Myocyte (in vitro differentiated cells): ENCODE results near the gene TMEM156. TPM values are rescaled to one million over a fixed set of nuclear protein-coding genes. Genes with fewer than 3 reads are reported as not detected.

Experiments
- DNase-seq: peaks from one replicate; pipeline ENCODE4 v3.0.0-alpha.2; 2012; ENCODE audit warnings: low read depth
- polyA plus RNA-seq: library from polyadenylated mRNA; unstranded; fragments of >200 nt; gene quantifications from one replicate; pipeline ENCODE4 v1.2.1, GENCODE V29; 2012; ENCODE audit warnings: missing spikeins
- total RNA-seq: library from RNA; depleted of rRNA; stranded (reverse); fragments of >200 nt; gene quantifications from 2 replicates; pipeline ENCODE4 v1.2.3, GENCODE V29; 2014

The TMEM156 gene, protein sequence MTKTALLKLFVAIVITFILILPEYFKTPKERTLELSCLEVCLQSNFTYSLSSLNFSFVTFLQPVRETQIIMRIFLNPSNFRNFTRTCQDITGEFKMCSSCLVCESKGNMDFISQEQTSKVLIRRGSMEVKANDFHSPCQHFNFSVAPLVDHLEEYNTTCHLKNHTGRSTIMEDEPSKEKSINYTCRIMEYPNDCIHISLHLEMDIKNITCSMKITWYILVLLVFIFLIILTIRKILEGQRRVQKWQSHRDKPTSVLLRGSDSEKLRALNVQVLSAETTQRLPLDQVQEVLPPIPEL
- total RNA-seq: not detected in 2 replicates
- polyA plus RNA-seq: not detected

DNA sequence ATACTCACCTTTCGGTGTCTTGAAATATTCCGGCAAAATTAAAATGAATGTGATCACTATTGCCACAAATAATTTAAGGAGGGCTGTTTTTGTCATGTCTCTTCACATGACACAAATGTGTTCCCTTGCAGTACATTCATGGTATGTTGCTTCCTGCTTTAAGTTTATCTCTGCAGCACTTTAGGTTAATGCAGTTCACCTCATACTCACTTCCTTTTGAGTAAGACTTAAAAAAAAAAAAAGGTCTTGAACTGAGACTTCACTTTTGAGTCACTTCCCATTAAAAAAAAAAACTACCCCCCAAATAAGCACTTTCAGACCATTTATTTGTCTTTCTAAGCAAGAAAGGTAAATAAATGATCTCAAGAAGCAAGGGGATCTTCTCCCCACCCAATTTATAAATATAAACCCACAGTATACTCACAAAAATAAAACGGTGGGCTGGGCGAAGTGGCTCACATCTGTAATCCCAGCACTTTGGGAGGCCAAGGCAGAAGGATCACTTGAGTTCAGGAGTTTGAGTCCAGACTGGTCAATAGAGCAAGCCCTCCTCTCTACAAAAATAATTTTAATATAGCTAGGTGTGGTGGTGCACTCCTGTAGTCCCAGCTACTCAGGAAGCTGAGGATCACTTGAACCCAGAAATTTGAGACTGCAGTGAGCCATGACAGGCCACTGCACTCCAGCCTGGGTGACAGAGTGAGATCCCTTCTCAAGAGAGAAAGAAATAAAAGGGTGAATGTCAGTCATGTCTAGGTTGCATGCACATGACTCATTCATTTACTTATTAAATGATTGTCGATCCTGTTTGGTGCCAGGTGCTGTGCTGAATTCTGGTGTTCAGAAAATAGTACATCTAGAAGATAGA is at the start of gene TMEM156:
Gene TMEM156, minus strand, starts transcription at position 192 of the 868 bp plus-strand sequence. Its CDS starts 96 bp downstream, at position 96.
- no peak for DNase-seq

DNA sequence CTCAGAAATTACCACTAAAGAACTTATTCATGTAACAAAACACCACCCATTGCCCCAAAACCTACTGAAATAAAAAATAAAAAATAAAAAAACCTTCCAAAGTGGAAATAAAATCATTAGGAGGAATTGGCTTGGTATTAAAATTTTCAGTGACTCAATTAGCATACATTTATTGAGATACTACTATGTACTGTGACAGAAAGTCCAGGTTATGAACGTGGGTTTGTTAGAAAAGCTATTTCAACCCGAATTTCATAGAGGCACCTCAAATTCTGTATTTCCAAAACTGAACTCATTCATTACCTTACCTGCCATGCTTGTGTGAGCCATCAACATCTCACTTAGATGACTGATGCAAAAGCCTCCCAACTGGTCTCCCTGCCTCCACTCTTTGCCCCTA is 46.6 kb upstream of the TMEM156 start:
- no peak for DNase-seq

DNA sequence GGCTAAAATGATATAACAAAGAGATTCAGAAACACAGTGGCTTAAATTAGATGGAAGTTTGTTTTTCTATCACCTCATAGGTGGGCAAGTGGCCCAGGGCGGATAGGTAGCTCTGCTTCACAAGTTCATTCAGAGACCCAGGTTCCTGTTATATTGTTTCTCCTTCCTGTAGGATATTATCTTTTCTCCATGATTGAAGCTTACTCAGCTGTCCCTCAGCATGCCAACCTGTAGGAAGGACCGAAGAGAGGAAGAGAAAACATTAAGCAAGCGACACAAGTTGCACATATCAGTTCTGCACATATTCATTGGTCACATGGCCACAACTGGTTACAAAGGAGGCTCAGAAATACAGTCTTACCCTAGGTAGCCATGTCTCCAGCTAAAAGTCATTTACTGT is 36.7 kb upstream of the TMEM156 start:
- no peak for DNase-seq

DNA sequence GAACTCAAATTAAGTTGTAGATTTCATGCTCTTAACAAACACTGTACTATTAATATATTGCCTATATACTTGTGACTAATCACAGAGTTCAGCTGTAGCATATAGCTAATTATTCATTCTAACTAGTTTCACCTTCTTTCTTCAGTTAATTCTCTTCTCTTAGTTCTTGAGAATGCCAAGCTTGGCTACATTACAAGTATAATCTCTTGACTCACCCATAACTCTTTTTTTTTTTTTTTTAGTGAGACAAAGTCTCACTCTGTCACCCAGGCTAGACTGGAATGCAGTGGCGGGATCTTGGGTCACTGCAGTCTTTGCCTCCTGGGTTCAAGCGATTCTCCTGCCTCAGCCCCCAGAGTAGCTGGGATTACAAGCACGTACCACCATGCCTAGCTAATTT is 35.2 kb upstream of the TMEM156 start:
- DNase-seq: no peak

DNA sequence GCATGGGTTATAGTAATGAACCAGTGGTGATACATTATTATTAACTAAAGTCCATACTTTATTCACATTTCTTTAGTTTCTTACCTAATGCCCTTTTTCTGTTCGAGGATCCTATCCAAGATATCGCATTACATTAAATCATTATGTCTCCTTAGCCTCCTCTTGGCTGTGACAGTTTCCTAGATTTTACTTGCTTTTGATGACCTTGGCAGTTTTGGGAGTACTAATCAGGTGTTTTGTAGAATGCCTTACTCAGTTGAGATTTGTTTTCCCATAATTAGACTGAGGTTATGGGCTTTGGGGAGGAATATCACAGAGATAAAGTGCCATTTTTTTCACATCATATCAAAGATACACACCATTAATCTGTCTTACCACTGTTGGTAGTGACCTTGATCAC is 34.8 kb upstream of the TMEM156 start:
- DNase-seq: no peak

DNA sequence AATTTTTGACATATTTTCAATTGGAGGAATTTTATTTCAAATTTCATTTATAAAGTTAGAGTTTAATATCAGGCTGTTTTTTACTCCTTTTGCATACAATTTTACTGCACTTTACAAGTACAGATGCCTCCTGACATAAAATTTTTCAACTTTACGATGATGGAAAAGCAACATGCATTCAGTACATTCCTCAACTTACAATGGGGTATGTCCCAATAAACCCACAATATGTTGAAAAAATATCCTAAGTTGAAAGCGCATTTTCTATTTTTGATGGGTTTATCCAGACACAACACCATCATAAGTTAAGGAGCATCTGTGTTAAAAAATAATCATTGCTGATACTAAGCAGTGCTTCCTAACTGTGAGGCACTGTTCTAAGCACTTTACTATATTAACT is 34.2 kb upstream of the TMEM156 start:
- no peak for DNase-seq

DNA sequence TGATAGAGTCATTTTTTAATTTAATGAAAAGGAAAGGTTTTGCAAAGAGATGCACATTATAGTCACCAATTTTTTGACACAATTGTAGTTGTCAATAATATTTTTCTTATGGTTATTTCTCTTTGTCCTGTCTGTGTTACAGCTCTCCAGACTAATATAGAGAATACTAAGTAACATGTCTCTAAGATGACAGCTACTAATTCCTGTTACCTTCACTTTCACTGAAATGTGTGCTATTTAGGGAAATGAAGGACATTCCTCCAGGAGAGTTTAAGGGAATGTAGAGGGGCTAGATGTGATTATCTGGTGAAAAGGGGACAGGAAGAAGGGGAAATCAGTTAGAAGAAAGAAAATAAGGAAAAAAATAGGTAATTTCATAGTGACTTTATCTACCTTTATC is 31.2 kb upstream of the TMEM156 start:
- no peak for DNase-seq

DNA sequence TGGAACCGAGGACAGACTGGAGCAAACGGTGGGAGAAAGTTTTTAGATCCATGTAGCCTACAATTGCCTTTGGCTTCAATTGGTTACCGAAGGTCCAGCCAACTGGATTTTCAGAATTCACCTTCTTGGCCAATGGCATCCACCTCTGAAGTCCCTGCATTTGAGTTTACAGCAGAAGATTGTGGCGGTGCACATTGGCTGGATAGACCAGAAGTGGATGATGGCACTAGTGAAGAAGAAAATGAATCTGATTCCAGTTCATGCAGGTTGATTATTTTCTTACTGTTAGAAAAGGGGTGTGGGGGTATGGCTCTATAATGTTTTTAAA is 30.5 kb upstream of the TMEM156 start:
- no peak for DNase-seq

DNA sequence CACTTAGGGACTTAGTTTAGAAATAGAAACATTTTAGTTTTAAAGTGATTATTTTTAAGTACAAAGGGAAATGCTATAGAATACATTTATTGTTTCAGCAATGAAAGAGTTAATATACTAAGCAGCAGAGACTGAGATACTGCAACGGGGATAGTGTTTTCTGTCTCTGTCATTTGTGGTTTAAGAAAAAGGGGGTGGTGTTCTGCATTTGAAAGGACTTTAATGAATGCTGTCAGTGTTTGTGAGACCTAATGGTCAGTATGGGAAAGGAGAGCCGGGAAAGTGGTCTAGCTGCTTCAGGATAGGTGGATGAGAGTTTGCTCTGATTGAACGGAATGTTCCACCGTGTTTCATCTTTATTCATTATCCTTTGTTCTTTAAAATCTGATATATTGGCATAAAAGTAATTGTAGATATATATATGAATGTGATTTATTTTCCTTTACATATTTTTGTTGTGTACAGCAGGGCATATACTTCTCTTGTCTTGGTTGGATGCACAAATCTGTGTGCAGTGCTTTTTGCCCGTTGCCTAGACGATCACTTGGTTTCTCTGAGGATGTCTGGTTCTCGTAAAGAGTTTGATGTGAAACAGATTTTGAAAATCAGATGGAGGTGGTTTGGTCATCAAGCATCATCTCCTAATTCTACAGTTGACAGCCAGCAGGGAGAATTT is 30.0 kb upstream of the TMEM156 start, which contains the start of gene KLHL5:
Gene KLHL5, plus strand, starts transcription at position 139 of the 676 bp plus-strand sequence. Its CDS starts 421 bp downstream, at position 560.
- DNase-seq: no peak

DNA sequence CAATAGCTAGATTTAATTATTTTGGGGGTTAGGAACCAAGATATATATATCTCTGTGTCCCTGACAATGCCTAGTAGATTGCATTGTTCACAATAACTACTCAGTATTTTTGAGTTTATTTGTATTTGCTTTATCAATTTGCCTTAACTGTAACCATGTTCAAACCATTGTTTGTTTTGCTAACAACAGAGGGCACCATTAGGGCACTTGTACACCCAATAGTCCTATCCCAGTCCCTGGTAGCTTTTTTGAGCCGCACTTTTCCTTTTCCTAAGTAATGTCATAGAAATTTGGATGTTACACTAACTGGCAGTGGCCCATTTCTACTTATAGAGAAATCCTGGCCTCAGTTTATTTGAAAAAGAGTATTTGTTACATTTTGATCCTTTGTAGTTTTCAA is 29.2 kb upstream of the TMEM156 start:
- no peak for DNase-seq

DNA sequence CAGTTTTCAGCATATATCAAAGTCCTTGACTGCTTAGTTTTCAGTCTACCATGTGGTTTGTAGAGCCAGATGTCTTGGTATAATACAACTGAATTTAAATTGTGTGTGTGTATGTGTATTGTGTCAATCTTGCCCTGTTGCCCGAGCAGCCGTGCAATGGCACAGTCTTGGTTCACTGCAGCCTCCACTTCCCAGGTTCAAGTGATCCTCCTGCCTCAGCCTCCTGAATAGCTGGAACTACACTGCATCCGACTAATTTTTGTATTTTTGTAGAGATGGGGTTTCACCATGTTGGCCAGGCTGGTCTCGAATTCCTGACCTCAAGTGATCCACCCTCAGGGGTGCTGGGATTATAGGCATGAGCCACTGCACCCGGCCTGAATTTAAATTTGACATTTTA is 23.8 kb upstream of the TMEM156 start:
- no peak for DNase-seq

DNA sequence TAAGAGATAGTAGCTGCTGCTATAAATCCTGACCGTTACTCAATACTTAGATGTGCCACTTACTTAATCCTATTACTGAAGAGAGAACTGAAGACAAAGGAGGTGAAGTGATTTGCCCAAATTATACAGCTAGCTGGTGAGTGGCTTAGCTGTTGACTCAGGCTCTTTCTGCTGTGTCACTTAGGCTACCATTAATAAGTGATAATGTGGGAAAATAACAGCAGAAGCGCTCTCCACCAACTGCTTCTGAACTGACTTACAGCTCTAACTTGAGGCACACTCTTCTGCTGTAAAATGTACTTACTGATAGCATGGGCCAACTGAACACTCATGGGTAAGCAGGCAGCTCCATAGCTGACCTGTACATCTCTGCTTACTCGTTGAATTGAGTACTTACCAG is 22.3 kb upstream of the TMEM156 start:
- DNase-seq: no peak

DNA sequence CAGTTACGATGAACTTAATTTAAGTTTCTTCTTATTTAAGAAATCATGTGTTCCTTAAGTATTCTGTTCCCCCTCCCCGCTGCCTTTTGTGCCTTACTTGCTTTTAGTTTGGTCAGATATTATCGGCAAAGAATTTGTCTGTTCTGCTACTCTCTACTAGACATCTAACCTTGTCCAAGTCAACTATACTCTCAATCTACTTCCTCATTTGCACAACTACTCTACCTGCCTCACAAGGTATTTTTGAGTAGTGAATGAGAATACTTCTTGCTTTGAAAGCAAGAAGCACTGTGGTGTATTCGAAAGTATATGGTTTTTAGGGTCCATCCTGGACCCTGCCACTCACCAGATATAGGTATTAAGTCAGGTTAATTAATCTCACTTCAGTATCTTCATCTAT is 21.8 kb upstream of the TMEM156 start:
- DNase-seq: no peak

DNA sequence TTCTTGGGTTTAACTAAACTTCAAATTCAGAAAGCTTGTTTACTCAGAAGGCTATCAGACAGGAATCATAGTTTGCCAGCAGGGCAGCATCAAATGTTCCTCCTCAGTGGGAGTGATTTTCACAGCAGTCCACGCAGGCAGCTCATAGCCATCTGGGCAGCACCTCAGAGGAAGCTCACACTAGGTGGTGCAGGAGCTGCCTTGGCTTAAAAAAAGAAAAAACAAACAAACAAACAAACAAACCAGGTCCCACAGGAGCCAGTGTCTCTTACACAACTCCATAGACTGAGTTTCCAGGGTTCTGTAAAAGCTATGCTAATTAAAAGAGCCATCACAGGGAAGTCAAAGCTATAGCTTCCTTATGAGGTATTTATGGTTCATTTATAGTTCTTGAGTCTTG is 19.3 kb upstream of the TMEM156 start:
- no peak for DNase-seq

DNA sequence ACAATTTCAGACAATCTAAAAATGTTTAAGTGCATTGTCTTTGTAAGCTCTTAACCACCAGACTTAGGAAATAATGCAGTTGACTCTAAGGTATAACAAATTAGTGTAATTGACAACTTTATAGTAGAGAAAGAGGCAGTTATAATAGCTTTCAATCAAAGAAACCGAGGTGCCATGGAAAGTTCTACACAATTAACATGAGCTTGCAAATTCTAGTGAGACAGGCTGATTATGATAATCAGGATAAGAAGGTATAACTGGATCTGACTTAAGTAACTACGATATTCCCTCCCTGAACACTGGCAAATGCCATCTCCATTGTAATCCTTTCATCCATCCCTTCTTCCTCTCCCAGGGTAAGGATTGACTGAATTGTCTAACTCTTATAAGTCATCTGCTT is 18.4 kb upstream of the TMEM156 start:
- no peak for DNase-seq

DNA sequence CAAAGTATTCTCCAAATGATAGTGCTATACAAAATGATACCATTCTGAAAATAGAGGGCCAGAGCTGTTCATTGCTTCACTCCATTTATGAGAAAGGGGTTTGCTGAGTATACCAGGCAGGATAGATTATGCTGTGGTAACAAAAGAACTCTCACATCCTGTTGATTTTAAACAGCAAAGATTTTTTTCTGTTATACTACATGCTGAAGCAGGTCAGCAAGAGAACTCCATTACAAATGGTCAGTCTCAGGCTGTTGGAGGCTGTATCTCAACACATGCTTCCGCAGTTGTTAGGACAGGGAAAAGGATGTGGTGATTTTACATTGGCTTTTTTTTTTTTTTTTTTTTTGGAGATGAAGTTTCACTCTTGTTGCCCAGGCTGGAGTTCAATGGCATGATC is 16.1 kb upstream of the TMEM156 start:
- DNase-seq: no peak

DNA sequence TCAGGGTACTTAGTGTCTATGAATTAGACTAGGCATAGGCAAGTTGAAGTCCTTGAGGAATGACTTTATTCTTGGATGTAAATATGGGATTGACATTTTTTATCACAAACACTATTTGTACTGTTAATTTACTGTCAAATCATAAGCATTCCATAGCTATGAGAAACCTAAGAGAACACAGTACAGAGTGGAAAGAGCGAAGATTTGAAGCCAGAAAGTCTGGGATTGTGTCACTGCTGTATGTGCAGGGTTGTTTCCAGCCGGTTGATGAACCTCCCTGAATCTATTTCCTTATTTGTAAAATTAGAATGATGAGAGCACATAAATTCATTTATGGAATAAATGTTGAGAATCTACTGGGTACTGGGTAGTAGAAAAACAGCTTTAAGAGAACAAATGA is 15.5 kb upstream of the TMEM156 start:
- no peak for DNase-seq

DNA sequence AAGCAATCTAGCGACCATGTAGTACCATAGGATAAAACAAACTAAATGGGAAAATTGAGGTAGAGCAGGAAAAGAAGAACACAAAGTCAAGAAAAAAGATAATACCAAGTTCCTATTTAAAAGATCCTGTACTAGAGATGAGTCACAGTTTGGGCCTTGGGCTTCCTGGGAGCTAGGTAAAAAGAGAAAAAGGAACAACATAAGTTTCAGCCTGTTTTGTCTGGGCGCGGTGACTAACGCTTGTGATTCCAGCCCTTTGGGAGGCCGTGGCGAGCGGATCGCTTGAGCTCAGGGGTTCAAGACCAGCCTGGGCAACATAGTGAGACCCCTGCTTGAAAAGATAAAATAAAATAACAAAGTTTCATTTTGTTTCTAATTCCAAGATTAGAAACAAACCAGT is 14.0 kb upstream of the TMEM156 start:
- no peak for DNase-seq

DNA sequence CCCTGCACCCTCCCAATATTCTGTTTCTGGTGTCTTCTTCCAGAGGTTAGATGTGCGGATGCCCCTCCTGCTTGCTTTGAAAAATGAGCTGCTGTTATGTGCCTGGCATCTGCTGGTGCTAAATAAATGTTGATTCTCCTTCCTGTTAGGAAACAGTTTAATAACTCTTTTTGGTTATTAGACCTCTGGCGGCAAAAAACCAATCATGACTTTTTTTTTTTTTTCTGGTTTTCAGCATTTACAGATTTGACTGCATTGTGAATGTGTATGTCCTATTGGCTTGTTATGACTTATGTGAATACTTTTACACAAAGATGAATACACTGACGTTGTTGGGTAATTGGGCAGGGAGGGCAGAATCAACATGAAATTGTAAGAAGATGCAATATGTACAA is 13.6 kb upstream of the TMEM156 start:
- no peak for DNase-seq

DNA sequence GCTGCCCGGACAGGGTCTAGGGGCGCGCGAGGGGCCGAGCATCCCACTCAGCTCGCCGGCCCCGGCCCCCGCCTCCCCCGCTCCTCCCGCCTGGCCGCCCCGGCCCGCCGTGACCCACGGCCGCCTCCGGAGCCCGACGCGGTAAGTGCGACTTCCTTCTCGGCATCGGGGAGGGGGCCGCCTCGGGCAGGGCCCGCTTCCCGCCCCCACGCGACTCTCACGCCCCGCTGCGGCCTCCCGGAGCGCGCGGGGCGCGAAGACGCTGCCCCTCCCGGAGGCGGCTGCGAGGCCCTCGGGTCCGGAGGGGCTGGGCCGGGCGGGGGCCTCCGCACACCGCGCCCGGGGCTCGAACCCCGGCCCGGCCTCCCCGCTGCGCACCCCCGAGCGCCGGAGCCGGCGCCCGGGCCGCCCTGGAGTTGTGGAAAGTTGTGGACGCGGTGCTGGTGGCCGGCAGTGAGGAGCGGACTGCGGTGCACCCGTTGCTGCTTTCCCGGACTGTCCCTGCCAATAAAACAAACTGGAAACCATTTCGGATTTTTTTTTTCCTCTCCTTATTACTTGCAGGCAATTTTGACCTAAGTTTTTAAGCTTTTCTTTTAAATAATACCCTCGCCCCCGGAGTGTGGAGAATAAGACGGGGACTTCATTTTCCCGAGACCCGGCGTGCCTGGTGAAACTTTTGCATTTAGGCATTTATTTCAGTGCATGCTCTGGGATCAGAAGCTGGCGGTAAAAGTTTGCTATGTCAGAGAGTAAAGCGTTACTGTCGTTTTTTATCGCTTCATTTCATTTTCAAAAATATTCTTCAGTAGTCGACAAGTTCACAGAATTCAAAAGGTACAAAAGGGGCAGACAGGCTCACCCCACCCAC is 13.0 kb upstream of the TMEM156 start:
- peak; percentile 51 for DNase-seq

DNA sequence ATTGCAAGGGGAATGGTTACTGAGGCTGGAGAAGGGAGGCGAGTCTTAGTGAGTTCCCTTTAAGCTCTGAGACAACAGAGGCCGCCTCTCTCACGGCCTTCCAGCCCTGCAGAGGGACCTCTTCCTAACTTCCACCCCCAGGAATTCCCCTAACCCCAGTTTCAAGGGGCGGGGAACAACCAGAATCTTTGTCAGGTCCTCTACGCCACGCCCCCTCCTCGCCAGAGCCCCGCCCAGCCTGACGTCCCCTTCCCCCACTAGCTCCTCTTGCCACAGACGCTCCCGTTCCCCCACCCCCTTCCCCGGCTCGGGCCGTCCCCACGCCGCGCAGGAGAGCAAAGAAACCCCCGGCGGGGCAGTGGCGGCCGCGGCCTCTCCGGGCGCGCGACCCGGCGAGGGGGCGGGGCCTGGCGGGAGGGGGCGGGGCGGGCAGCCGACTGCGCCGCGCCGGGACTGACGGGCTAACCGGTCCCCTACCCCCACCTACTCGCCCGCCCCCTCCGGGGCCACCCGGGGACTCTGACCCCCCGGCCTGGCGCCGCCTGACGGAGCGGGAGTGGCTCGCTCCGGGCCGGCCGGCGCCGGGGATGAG is 12.3 kb upstream of the TMEM156 start:
- peak; percentile 96 for DNase-seq
